HepG2 (cell line): ENCODE results near the gene DOK1. TPM values are rescaled to one million over a fixed set of nuclear protein-coding genes. Genes with fewer than 3 reads are reported as not detected.

Experiments used
- AGO2 ChIP-seq: fragments of 200-400 bp; formaldehyde crosslinking; optimal IDR thresholded peaks from 2 replicates; pipeline ENCODE3; 2017; ENCODE audit warnings: mild to moderate bottlenecking, low read depth, low read length, moderate library complexity
- ARNT ChIP-seq: fragments of 450-650 bp; IDR thresholded peaks from 2 replicates; pipeline ENCODE4 v1.6.1; 2017
- ATAD3A ChIP-seq: sonication (generic); formaldehyde crosslinking; IDR thresholded peaks from 2 replicates; pipeline ENCODE4 v1.4.0; 2020; ENCODE audit warnings: missing genetic modification reagents
- ATF5 ChIP-seq: sonication (generic); formaldehyde crosslinking; IDR thresholded peaks from 2 replicates; pipeline ENCODE4 v1.4.0; 2020; ENCODE audit warnings: mild to moderate bottlenecking, low read depth, missing genetic modification reagents
- KLF15 ChIP-seq: sonication (generic); formaldehyde crosslinking; IDR thresholded peaks from 2 replicates; pipeline ENCODE4 v1.8.1; 2023; ENCODE audit warnings: borderline replicate concordance, mild to moderate bottlenecking, inconsistent platforms, missing genetic modification reagents, mixed read lengths
- KLF6 ChIP-seq: IDR thresholded peaks from 2 replicates; pipeline ENCODE4 v1.8.0; 2016; ENCODE audit warnings: missing biosample characterization, missing genetic modification reagents
- POLR2A ChIP-seq, 2 experiments: IDR thresholded peaks; 2 replicates each; pipeline ENCODE4 v1.6.1; 2011; ENCODE audit warnings: low read depth in 2 of 2, low read length in 2 of 2, mild to moderate bottlenecking in 1 of 2, moderate library complexity in 1 of 2; ENCODE audit not compliant: insufficient read depth in 1 of 2
- RBAK ChIP-seq: sonication (generic); formaldehyde crosslinking; IDR thresholded peaks from 2 replicates; pipeline ENCODE4 v1.5.1; 2020; ENCODE audit warnings: mild to moderate bottlenecking, missing genetic modification reagents
- SMAD9 ChIP-seq: sonication (generic); formaldehyde crosslinking; IDR thresholded peaks from 2 replicates; pipeline ENCODE4 v1.5.1; 2020; ENCODE audit warnings: mild to moderate bottlenecking, missing genetic modification reagents
- SMARCC2 ChIP-seq: fragments of 450-650 bp; IDR thresholded peaks from 2 replicates; pipeline ENCODE4 v1.6.1; 2017; ENCODE audit warnings: antibody characterized with exemption, mild to moderate bottlenecking
- SRF ChIP-seq: IDR thresholded peaks from 2 replicates; pipeline ENCODE4 v1.6.1; 2011; ENCODE audit warnings: mild to moderate bottlenecking, low read depth, low read length, moderate library complexity
- TAF15 ChIP-seq: fragments of 200-400 bp; formaldehyde crosslinking; IDR thresholded peaks from one replicate; pipeline ENCODE4 v1.6.1; 2018; ENCODE audit warnings: mild to moderate bottlenecking, low read depth, low read length; ENCODE audit not compliant: poor library complexity, severe bottlenecking
- TBX3 ChIP-seq: fragments of 450-650 bp; IDR thresholded peaks from 2 replicates; pipeline ENCODE4 v1.6.1; 2017; ENCODE audit warnings: antibody characterized with exemption, mild to moderate bottlenecking, inconsistent platforms, borderline replicate concordance
- ZKSCAN5 ChIP-seq: sonication (generic); formaldehyde crosslinking; IDR thresholded peaks from 2 replicates; pipeline ENCODE4 v1.5.1; 2020; ENCODE audit warnings: mild to moderate bottlenecking, missing genetic modification reagents
- ZNF33A ChIP-seq: sonication (generic); formaldehyde crosslinking; IDR thresholded peaks from 2 replicates; pipeline ENCODE4 v1.5.1; 2020; ENCODE audit warnings: missing genetic modification reagents, mild to moderate bottlenecking, moderate library complexity, borderline replicate concordance
- ZNF362 ChIP-seq: sonication (generic); formaldehyde crosslinking; IDR thresholded peaks from 2 replicates; pipeline ENCODE4 v1.4.0; 2020; ENCODE audit warnings: missing genetic modification reagents, mild to moderate bottlenecking, borderline replicate concordance
- ZNF460 ChIP-seq: sonication (generic); formaldehyde crosslinking; IDR thresholded peaks from 2 replicates; pipeline ENCODE4 v1.5.1; 2020; ENCODE audit warnings: missing genetic modification reagents, mild to moderate bottlenecking, borderline replicate concordance
- ZNF468 ChIP-seq: sonication (generic); formaldehyde crosslinking; IDR thresholded peaks from 2 replicates; pipeline ENCODE4 v1.8.0; 2022; ENCODE audit warnings: mild to moderate bottlenecking, moderate library complexity, missing genetic modification reagents
- ZNF792 ChIP-seq: IDR thresholded peaks from 2 replicates; pipeline ENCODE4 v1.6.1; 2016
- ZNF850 ChIP-seq: sonication (generic); formaldehyde crosslinking; conservative IDR thresholded peaks from 2 replicates; pipeline ENCODE4 v1.9.0; 2021; ENCODE audit warnings: mild to moderate bottlenecking, missing genetic modification reagents
- ZSCAN9 ChIP-seq: IDR thresholded peaks from 2 replicates; pipeline ENCODE4 v1.6.1; 2016; ENCODE audit warnings: borderline replicate concordance
- polyA plus RNA-seq, 8 experiments: library from polyadenylated mRNA; depleted of rRNA in 3 of 8; stranded (reverse) in 7 of 8; unstranded in 1 of 8; fragments of >200 nt; fragmentation: Illumina TruSeq in 4 of 8; extraction: Trizol in 4 of 8; gene quantifications; 2 replicates each; pipeline versions ENCODE4 v1.2.1 to v1.2.3, GENCODE V29; 2011 to 2016; ENCODE audit warnings: low read depth in 4 of 8, missing spikeins in 1 of 8, mixed read lengths in 1 of 8; ENCODE audit not compliant: insufficient read depth in 1 of 8
- total RNA-seq, 5 experiments: library from RNA; depleted of rRNA; stranded (reverse); fragments of >200 nt; fragmentation: Illumina TruSeq; extraction: Trizol; gene quantifications; 2 replicates each; pipeline ENCODE4 v1.2.3, GENCODE V29; 2016; ENCODE audit warnings: low read depth in 1 of 5
- TF ChIP-seq, protein P1 (sequence below): sonication (generic); formaldehyde crosslinking; IDR thresholded peaks from 2 replicates; pipeline ENCODE4 v1.5.1; 2020; ENCODE audit warnings: mild to moderate bottlenecking, moderate library complexity, missing genetic modification reagents
- TF ChIP-seq, protein P2 (sequence below): sonication (generic); formaldehyde crosslinking; IDR thresholded peaks from 2 replicates; pipeline ENCODE4 v1.4.0; 2020; ENCODE audit warnings: mild to moderate bottlenecking, missing genetic modification reagents
- TF ChIP-seq, protein P3 (sequence below): sonication (generic); formaldehyde crosslinking; IDR thresholded peaks from 2 replicates; pipeline ENCODE4 v1.4.0; 2020; ENCODE audit warnings: mild to moderate bottlenecking, missing genetic modification reagents
- TF ChIP-seq, protein P4 (sequence below): sonication (generic); formaldehyde crosslinking; IDR thresholded peaks from 2 replicates; pipeline ENCODE4 v1.4.0; 2020; ENCODE audit warnings: missing genetic modification reagents

DOK1 gene
- total and polyA plus RNA-seq, 2 of the 13 experiments (the other 11 are each of a cell fraction or from before 2014, with no cell fraction given): 0.53 to 0.74 TPM

DNA sequence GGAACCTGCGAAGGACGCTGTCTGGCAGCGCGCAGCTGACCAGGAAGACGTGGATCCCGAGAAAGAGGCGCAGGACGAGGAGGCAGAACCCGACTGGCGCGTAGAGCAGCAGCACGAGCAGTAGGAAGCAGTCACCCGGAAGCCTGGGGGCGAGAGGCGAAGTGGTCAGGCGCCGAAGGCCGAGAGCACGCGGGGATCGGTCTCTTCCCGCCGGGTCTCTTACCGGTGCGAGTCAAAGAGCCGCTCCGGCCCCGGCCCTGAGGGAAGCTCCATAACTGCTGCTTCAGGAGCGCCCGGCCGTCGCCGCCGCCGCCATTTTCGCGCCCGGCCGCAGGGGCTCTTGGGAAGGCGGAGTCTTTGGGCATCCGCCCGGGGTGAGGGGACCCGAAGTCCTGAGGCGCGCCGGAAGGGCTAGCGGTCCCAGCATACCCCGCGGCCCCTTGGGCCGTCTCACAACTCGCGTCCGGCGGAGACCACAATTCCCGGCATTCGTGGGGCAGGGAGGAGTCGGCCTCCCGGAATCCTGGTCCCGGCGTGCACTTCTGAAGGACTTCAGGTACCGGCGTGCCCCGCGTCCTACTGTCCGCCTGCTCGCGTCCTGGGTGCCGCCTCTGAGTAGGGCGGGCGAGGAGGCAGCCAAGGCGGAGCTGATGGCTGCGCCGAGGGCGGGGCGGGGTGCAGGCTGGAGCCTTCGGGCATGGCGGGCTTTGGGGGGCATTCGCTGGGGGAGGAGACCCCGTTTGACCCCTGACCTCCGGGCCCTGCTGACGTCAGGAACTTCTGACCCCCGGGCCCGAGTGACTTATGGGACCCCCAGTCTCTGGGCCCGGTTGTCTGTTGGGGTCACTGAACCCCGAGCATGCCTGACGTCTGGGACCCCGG is 24.9 kb upstream of the DOK1 start, which contains the start of the genes AUP1 and HTRA2 (continued):
- TF ChIP-seq, protein P1, sequence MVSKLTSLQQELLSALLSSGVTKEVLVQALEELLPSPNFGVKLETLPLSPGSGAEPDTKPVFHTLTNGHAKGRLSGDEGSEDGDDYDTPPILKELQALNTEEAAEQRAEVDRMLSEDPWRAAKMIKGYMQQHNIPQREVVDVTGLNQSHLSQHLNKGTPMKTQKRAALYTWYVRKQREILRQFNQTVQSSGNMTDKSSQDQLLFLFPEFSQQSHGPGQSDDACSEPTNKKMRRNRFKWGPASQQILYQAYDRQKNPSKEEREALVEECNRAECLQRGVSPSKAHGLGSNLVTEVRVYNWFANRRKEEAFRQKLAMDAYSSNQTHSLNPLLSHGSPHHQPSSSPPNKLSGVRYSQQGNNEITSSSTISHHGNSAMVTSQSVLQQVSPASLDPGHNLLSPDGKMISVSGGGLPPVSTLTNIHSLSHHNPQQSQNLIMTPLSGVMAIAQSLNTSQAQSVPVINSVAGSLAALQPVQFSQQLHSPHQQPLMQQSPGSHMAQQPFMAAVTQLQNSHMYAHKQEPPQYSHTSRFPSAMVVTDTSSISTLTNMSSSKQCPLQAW (CRISPR knock-in tag): peak; percentile 98
- TF ChIP-seq ZKSCAN5 (CRISPR knock-in tag): no peak
- peak; percentile 82 to 89 for TF ChIP-seq POLR2A (IDR thresholded peaks at IDR 0.05; ENCODE audit: insufficient read depth in 1 of 2, low read depth in 2 of 2, low read length in 2 of 2)
- TF ChIP-seq KLF15 (CRISPR knock-in tag): peak; percentile 75; the same call in 1 of the 2 replicates
- no peak; the same call in none of the 2 replicates for TF ChIP-seq ZNF362
- no peak for TF ChIP-seq ZNF33A (CRISPR knock-in tag)
- TF ChIP-seq ARNT: no peak
- TF ChIP-seq, protein P2, sequence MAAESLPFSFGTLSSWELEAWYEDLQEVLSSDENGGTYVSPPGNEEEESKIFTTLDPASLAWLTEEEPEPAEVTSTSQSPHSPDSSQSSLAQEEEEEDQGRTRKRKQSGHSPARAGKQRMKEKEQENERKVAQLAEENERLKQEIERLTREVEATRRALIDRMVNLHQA (CRISPR knock-in tag): no peak
- TF ChIP-seq AGO2: peak; percentile 93
- TF ChIP-seq SRF: 0 out of 2 replicates have a peak, but pooled peaks have one; percentile 19
- peak; percentile 51; the same call in 1 of the 2 replicates for TF ChIP-seq ZSCAN9 (CRISPR knock-in tag)
- TF ChIP-seq ZNF468 (CRISPR knock-in tag): no peak
- no peak for TF ChIP-seq TAF15
- TF ChIP-seq, protein P3, sequence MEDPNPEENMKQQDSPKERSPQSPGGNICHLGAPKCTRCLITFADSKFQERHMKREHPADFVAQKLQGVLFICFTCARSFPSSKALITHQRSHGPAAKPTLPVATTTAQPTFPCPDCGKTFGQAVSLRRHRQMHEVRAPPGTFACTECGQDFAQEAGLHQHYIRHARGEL (CRISPR knock-in tag): peak; percentile 88
- 0 out of 2 replicates have a peak, but pooled peaks have one; percentile 13 for TF ChIP-seq ATF5 (CRISPR knock-in tag)
- TF ChIP-seq ZNF792 (CRISPR knock-in tag): no peak; the same call in none of the 2 replicates
- no peak for TF ChIP-seq SMAD9 (CRISPR knock-in tag)
- TF ChIP-seq ZNF460 (CRISPR knock-in tag): peak; percentile 38; the same call in 1 of the 2 replicates
- 0 out of 2 replicates have a peak, but pooled peaks have one; percentile 23 for TF ChIP-seq RBAK (CRISPR knock-in tag)
- peak; percentile 60; the same call in 1 of the 2 replicates for TF ChIP-seq KLF6 (CRISPR knock-in tag)
- TF ChIP-seq, protein P4, sequence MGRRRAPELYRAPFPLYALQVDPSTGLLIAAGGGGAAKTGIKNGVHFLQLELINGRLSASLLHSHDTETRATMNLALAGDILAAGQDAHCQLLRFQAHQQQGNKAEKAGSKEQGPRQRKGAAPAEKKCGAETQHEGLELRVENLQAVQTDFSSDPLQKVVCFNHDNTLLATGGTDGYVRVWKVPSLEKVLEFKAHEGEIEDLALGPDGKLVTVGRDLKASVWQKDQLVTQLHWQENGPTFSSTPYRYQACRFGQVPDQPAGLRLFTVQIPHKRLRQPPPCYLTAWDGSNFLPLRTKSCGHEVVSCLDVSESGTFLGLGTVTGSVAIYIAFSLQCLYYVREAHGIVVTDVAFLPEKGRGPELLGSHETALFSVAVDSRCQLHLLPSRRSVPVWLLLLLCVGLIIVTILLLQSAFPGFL (CRISPR knock-in tag): no peak
- peak; percentile 64; the same call in 1 of the 2 replicates for TF ChIP-seq ATAD3A (CRISPR knock-in tag)
- TF ChIP-seq TBX3: 0 out of 2 replicates have a peak, but pooled peaks have one; percentile 48
- TF ChIP-seq ZNF850: peak; percentile 80
- TF ChIP-seq SMARCC2: no peak
